22Rv1 (cell line): Measurements from ENCODE around the gene MYO7B.

Experiments used
- ZFX ChIP-seq: fragments of 450-650 bp; IDR thresholded peaks from 2 replicates; pipeline ENCODE4 v1.6.1; 2017; ENCODE audit warnings: antibody characterized with exemption, borderline replicate concordance
- TF ChIP-seq, protein P1 (sequence below): fragments of 450-650 bp; IDR thresholded peaks from 2 replicates; pipeline ENCODE4 v1.5.1; 2017; ENCODE audit warnings: mild to moderate bottlenecking

DNA sequence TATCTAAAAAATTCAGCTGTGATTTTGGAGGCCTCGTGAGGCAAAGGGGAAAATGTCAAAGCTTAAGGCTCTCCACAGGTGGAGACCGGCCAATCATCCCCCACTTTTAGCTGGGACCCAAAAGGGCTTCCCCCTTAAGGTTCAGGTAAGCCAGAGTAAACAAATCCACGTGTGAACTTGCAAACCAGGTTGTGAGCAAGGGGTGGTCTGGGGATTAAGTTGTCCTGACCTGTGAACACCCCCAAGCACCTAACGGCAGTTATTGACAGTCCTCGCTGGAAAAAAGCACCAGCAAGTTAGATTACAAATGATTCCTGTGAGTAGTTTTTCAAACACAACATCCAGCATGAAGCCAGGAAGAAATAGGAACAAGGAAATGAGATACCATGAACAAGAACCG is 42.9 kb downstream of the MYO7B start:
- TF ChIP-seq, protein P1, sequence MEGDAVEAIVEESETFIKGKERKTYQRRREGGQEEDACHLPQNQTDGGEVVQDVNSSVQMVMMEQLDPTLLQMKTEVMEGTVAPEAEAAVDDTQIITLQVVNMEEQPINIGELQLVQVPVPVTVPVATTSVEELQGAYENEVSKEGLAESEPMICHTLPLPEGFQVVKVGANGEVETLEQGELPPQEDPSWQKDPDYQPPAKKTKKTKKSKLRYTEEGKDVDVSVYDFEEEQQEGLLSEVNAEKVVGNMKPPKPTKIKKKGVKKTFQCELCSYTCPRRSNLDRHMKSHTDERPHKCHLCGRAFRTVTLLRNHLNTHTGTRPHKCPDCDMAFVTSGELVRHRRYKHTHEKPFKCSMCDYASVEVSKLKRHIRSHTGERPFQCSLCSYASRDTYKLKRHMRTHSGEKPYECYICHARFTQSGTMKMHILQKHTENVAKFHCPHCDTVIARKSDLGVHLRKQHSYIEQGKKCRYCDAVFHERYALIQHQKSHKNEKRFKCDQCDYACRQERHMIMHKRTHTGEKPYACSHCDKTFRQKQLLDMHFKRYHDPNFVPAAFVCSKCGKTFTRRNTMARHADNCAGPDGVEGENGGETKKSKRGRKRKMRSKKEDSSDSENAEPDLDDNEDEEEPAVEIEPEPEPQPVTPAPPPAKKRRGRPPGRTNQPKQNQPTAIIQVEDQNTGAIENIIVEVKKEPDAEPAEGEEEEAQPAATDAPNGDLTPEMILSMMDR, result no peak
- TF ChIP-seq ZFX, result no peak
